PFSK-1 (cell line): ENCODE data around the gene C5AR1.
A peak's percentile ranks its signal among the peaks of the same experiment; 100 is the strongest.

Source experiments
- FOXP2 ChIP-seq: optimal IDR thresholded peaks from 2 replicates; pipeline ENCODE3; 2011; ENCODE audit warnings: borderline replicate concordance, control low read depth, inconsistent platforms; ENCODE audit not compliant: insufficient read depth; ENCODE audit errors: extremely low read length, extremely low read depth
- POLR2AphosphoS5 ChIP-seq: IDR thresholded peaks from 2 replicates; pipeline ENCODE4 v1.6.1; 2012; ENCODE audit warnings: low read depth, mild to moderate bottlenecking, control low read depth, low read length, moderate library complexity
- SIN3A ChIP-seq: IDR thresholded peaks from 2 replicates; pipeline ENCODE4 v1.6.1; 2012; ENCODE audit warnings: mild to moderate bottlenecking, low read length, moderate library complexity, borderline replicate concordance; ENCODE audit not compliant: insufficient read depth
- TAF1 ChIP-seq: IDR thresholded peaks from 2 replicates; pipeline ENCODE4 v1.6.1; 2012; ENCODE audit warnings: low read length, control low read depth, borderline replicate concordance; ENCODE audit not compliant: insufficient read depth
- TF ChIP-seq, protein P1 (sequence below), 2 experiments: IDR thresholded peaks; 2 replicates each; pipeline versions ENCODE4 v1.6.1 to v1.8.0; 2011 to 2012; ENCODE audit warnings: low read depth in 2 of 2, low read length in 2 of 2, control low read depth in 1 of 2, inconsistent platforms in 1 of 2, mild to moderate bottlenecking in 1 of 2, moderate library complexity in 1 of 2; ENCODE audit not compliant: insufficient read depth in 1 of 2

Gene C5AR1

DNA sequence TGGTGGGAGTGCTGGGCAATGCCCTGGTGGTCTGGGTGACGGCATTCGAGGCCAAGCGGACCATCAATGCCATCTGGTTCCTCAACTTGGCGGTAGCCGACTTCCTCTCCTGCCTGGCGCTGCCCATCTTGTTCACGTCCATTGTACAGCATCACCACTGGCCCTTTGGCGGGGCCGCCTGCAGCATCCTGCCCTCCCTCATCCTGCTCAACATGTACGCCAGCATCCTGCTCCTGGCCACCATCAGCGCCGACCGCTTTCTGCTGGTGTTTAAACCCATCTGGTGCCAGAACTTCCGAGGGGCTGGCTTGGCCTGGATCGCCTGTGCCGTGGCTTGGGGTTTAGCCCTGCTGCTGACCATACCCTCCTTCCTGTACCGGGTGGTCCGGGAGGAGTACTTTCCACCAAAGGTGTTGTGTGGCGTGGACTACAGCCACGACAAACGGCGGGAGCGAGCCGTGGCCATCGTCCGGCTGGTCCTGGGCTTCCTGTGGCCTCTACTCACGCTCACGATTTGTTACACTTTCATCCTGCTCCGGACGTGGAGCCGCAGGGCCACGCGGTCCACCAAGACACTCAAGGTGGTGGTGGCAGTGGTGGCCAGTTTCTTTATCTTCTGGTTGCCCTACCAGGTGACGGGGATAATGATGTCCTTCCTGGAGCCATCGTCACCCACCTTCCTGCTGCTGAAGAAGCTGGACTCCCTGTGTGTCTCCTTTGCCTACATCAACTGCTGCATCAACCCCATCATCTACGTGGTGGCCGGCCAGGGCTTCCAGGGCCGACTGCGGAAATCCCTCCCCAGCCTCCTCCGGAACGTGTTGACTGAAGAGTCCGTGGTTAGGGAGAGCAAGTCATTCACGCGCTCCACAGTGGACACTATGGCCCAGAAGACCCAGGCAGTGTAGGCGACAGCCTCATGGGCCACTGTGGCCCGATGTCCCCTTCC is 10.5 kb downstream of the C5AR1 start:
- TF ChIP-seq TAF1: no peak

DNA sequence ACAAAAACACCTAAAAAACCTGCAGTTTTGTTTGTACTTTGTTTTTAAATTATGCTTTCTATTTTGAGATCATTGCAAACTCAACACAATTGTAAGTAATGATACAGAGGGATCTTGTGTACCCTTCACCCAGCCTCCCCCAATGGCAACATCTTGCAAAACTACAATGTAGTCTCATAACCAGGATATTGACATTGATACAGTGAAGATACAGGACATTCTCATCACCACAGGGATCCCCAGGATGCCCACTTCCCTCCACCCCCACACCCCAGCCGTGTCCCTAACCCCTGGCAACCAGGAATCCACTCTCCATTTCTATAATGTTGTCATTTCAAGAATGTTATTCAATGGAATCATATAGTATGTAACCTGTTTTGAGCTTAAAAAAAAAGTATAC is 12.0 kb downstream of the C5AR1 start:
- no peak for TF ChIP-seq SIN3A
- no peak for TF ChIP-seq TAF1
- no peak for TF ChIP-seq FOXP2
- TF ChIP-seq, protein P1, sequence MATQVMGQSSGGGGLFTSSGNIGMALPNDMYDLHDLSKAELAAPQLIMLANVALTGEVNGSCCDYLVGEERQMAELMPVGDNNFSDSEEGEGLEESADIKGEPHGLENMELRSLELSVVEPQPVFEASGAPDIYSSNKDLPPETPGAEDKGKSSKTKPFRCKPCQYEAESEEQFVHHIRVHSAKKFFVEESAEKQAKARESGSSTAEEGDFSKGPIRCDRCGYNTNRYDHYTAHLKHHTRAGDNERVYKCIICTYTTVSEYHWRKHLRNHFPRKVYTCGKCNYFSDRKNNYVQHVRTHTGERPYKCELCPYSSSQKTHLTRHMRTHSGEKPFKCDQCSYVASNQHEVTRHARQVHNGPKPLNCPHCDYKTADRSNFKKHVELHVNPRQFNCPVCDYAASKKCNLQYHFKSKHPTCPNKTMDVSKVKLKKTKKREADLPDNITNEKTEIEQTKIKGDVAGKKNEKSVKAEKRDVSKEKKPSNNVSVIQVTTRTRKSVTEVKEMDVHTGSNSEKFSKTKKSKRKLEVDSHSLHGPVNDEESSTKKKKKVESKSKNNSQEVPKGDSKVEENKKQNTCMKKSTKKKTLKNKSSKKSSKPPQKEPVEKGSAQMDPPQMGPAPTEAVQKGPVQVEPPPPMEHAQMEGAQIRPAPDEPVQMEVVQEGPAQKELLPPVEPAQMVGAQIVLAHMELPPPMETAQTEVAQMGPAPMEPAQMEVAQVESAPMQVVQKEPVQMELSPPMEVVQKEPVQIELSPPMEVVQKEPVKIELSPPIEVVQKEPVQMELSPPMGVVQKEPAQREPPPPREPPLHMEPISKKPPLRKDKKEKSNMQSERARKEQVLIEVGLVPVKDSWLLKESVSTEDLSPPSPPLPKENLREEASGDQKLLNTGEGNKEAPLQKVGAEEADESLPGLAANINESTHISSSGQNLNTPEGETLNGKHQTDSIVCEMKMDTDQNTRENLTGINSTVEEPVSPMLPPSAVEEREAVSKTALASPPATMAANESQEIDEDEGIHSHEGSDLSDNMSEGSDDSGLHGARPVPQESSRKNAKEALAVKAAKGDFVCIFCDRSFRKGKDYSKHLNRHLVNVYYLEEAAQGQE (IDR thresholded peaks at IDR 0.05; ENCODE audit: insufficient read depth in 1 of 2, low read depth in 2 of 2, low read length in 2 of 2): no peak
- no peak for TF ChIP-seq POLR2AphosphoS5

- TF ChIP-seq FOXP2 (no peak), TAF1 (no peak), POLR2AphosphoS5 (no peak), SIN3A (no peak)
- TF ChIP-seq, protein P1 (IDR thresholded peaks at IDR 0.05; ENCODE audit: insufficient read depth in 1 of 2, low read depth in 2 of 2, low read length in 2 of 2): no peak
These were observed 12.4 kb downstream of the C5AR1 start for GRCh38 chr19:47322058-47322457.

GRCh38 chr19:47323409-47323808 is 13.7 kb downstream of the C5AR1 start:
- TF ChIP-seq SIN3A: no peak
- TF ChIP-seq FOXP2: no peak
- TF ChIP-seq, protein P1 (IDR thresholded peaks at IDR 0.05; ENCODE audit: insufficient read depth in 1 of 2, low read depth in 2 of 2, low read length in 2 of 2): no peak
- no peak for TF ChIP-seq POLR2AphosphoS5
- no peak for TF ChIP-seq TAF1

- no peak for TF ChIP-seq FOXP2
- no peak for TF ChIP-seq SIN3A
- no peak for TF ChIP-seq POLR2AphosphoS5
- TF ChIP-seq TAF1: no peak
These were observed 14.2 kb downstream of the C5AR1 start for GRCh38 chr19:47323872-47324271.

- TF ChIP-seq FOXP2: peak; percentile 34
- TF ChIP-seq SIN3A: no peak
- no peak for TF ChIP-seq TAF1
These were observed 14.8 kb downstream of the C5AR1 start for GRCh38 chr19:47324502-47324901.
